Measurements from ENCODE around the gene SMARCA4. TPM values are rescaled to one million over a fixed set of nuclear protein-coding genes. Genes with fewer than 3 reads are reported as not detected.

The SMARCA4 gene
- total and polyA plus RNA-seq, 7 donors = 22.5 to 73.9 (median 39.1) TPM

DNA sequence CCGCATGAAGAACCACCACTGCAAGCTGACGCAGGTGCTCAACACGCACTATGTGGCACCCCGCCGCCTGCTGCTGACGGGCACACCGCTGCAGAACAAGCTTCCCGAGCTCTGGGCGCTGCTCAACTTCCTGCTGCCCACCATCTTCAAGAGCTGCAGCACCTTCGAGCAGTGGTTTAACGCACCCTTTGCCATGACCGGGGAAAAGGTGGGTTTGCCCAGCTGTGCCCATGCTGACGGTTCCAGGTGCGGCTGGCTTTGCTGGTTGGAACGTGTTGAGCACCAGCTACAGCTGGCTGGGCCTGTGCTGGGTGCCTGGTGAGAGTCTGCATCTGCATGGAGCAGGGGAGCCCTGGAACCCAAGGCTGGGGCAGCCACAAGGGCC, 60.9 kb downstream of the SMARCA4 start:
- peaks cover 29 to 100% (median 67%) of the 10 kb centered on the region in 4 donors for H3K36me3 ChIP-seq
- no peaks in the 10 kb centered on the region for H3K27me3 ChIP-seq
- no peaks in the 10 kb centered on the region for H3K9me3 ChIP-seq
- WGBS, 2 donors = 95 to 96% methylated on average over 15 of the region's 15 CpGs
- H3K4me3 ChIP-seq = no peak overlapping the region
- no peaks in the 10 kb centered on the region for H3K4me1 ChIP-seq
- intact Hi-C loops (cut with DNase I) = no loop called here
- no peak overlapping the region for H3K27ac ChIP-seq
- TF ChIP-seq POLR2A (IDR thresholded peaks at IDR 0.05) = no peak
- TF ChIP-seq, protein P1, sequence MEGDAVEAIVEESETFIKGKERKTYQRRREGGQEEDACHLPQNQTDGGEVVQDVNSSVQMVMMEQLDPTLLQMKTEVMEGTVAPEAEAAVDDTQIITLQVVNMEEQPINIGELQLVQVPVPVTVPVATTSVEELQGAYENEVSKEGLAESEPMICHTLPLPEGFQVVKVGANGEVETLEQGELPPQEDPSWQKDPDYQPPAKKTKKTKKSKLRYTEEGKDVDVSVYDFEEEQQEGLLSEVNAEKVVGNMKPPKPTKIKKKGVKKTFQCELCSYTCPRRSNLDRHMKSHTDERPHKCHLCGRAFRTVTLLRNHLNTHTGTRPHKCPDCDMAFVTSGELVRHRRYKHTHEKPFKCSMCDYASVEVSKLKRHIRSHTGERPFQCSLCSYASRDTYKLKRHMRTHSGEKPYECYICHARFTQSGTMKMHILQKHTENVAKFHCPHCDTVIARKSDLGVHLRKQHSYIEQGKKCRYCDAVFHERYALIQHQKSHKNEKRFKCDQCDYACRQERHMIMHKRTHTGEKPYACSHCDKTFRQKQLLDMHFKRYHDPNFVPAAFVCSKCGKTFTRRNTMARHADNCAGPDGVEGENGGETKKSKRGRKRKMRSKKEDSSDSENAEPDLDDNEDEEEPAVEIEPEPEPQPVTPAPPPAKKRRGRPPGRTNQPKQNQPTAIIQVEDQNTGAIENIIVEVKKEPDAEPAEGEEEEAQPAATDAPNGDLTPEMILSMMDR (IDR thresholded peaks at IDR 0.05) = no peak
- DNase-seq = no peak

- no peak overlapping the region for H3K27ac ChIP-seq
- H3K36me3 ChIP-seq = peaks cover 31 to 100% (median 70%) of the 10 kb centered on the region in 4 donors
- H3K9me3 ChIP-seq = no peaks in the 10 kb centered on the region
- no peak for DNase-seq
- no peak overlapping the region for H3K4me3 ChIP-seq
- H3K4me1 ChIP-seq = no peaks in the 10 kb centered on the region
- no peaks in the 10 kb centered on the region for H3K27me3 ChIP-seq
- TF ChIP-seq EP300 (IDR thresholded peaks at IDR 0.05) (no peak), POLR2A (IDR thresholded peaks at IDR 0.05) (no peak), POLR2AphosphoS5 (IDR thresholded peaks at IDR 0.05) (no peak)
- TF ChIP-seq, protein P1 (IDR thresholded peaks at IDR 0.05) = no peak
- intact Hi-C loops (cut with DNase I) = no loop called here
- 92 to 96% methylated on average over 11 of the region's 11 CpGs for WGBS, 2 donors
Observed at GRCh38 chr19:11023016-11023415, 62.2 kb downstream of the SMARCA4 start.

DNA sequence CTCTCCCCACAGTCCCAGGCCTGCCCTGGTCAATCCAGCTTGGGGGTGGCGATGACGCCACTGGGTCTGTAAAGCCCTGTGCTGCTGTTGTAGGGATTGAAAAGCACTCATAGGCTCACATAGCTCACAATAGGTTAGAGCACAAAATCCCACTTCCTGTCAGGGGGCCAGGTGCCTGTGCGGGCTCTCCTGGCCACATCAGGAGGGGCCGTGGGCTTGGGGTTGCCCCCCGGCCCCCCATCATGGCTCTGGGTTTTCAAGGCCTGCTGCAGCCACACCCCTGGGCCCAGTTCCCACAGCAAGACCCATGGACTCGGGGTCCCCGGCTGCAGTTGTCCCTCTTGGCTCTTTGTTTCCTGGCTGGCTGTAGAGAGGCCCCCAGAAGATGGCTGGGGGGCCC, 62.9 kb downstream of the SMARCA4 start:
- H3K4me1 ChIP-seq = no peaks in the 10 kb centered on the region
- H3K36me3 ChIP-seq = peaks cover 37 to 100% (median 74%) of the 10 kb centered on the region in 4 donors
- 87 to 91% methylated on average over 7 of the region's 7 CpGs for WGBS, 2 donors
- TF ChIP-seq, protein P1 (IDR thresholded peaks at IDR 0.05) = no peak
- TF ChIP-seq POLR2AphosphoS5 (IDR thresholded peaks at IDR 0.05) (no peak), EP300 (IDR thresholded peaks at IDR 0.05) (no peak), POLR2A (IDR thresholded peaks at IDR 0.05) (no peak)
- H3K9me3 ChIP-seq = no peaks in the 10 kb centered on the region
- H3K27me3 ChIP-seq = no peaks in the 10 kb centered on the region
- DNase-seq = no peak
- no peak overlapping the region for H3K4me3 ChIP-seq
- intact Hi-C loops (cut with DNase I) = no loop called here
- H3K27ac ChIP-seq = no peak overlapping the region

- intact Hi-C loops (cut with DNase I) = no loop called here
- H3K9me3 ChIP-seq = no peaks in the 10 kb centered on the region
- H3K36me3 ChIP-seq = peaks cover 42 to 100% (median 74%) of the 10 kb centered on the region in 4 donors
- TF ChIP-seq, protein P1 (IDR thresholded peaks at IDR 0.05) = no peak
- TF ChIP-seq POLR2A (IDR thresholded peaks at IDR 0.05) = no peak
- TF ChIP-seq POLR2AphosphoS5 (IDR thresholded peaks at IDR 0.05) = no peak
- no peak for TF ChIP-seq EP300 (IDR thresholded peaks at IDR 0.05)
- H3K27me3 ChIP-seq = no peaks in the 10 kb centered on the region
- DNase-seq = no peak
- 93 to 95% methylated on average over 13 of the region's 13 CpGs for WGBS, 2 donors
- no peaks in the 10 kb centered on the region for H3K4me1 ChIP-seq
- H3K27ac ChIP-seq = no peak overlapping the region
- H3K4me3 ChIP-seq = no peak overlapping the region
Observed at GRCh38 chr19:11024259-11024658, 63.4 kb downstream of the SMARCA4 start.

DNA sequence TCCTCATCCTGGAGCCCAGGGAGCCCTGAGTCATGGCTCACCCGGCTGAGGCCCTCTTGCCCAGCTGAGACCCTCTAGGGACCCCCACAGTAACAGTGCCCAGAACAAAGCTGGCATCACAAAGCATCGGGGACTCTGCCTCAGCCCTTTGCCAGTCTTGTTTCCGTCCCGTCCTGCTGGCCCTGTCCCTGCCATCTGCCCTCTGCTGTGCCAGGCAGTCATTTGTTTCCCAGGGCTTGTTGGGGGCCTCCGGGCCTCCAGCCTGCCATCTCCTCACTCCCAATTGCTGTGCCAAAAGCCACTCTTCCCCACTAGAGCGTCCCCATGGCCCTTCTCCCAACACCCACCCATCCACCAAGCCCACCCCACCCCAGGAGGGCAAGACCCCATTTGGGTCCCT, 64.2 kb downstream of the SMARCA4 start:
- Histone ChIP-seq H3K36me3 (peaks cover 46 to 100% (median 73%) of the 10 kb centered on the region in 4 donors), H3K4me3 (no peak overlapping the region), H3K9me3 (no peaks in the 10 kb centered on the region), H3K27ac (no peak overlapping the region), H3K27me3 (no peaks in the 10 kb centered on the region), H3K4me1 (no peaks in the 10 kb centered on the region)
- intact Hi-C loops (cut with DNase I) = no loop called here
- TF ChIP-seq EP300 (IDR thresholded peaks at IDR 0.05) (no peak), POLR2A (IDR thresholded peaks at IDR 0.05) (no peak), POLR2AphosphoS5 (IDR thresholded peaks at IDR 0.05) (no peak)
- no peak for DNase-seq
- 90 to 91% methylated on average over 6 of the region's 6 CpGs for WGBS, 2 donors
